ENCODE data around the gene CYTH4.

GRCh38 chr22:37295213-37295886 is 13.0 kb downstream of the CYTH4 start:
- TF ChIP-seq, protein P1, sequence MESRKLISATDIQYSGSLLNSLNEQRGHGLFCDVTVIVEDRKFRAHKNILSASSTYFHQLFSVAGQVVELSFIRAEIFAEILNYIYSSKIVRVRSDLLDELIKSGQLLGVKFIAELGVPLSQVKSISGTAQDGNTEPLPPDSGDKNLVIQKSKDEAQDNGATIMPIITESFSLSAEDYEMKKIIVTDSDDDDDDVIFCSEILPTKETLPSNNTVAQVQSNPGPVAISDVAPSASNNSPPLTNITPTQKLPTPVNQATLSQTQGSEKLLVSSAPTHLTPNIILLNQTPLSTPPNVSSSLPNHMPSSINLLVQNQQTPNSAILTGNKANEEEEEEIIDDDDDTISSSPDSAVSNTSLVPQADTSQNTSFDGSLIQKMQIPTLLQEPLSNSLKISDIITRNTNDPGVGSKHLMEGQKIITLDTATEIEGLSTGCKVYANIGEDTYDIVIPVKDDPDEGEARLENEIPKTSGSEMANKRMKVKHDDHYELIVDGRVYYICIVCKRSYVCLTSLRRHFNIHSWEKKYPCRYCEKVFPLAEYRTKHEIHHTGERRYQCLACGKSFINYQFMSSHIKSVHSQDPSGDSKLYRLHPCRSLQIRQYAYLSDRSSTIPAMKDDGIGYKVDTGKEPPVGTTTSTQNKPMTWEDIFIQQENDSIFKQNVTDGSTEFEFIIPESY (CRISPR knock-in tag; IDR thresholded peaks at IDR 0.05), result no peak
- TF ChIP-seq CEBPB (IDR thresholded peaks at IDR 0.05; ENCODE audit: borderline replicate concordance, low read depth, low read length) (no peak), SMC3 (IDR thresholded peaks at IDR 0.05; ENCODE audit: low read length) (no peak), TBX3 (IDR thresholded peaks at IDR 0.05; ENCODE audit: borderline replicate concordance) (no peak), ZNF530 (CRISPR knock-in tag; IDR thresholded peaks at IDR 0.05; ENCODE audit: low read depth) (no peak), RXRA (CRISPR knock-in tag; IDR thresholded peaks at IDR 0.05) (no peak), CBFB (CRISPR knock-in tag; IDR thresholded peaks at IDR 0.05) (no peak), STAG1 (CRISPR knock-in tag; IDR thresholded peaks at IDR 0.05) (no peak), GTF2F1 (IDR thresholded peaks at IDR 0.05; ENCODE audit: low read length) (no peak)
